Right lobe of liver (tissue), 4 donors: ENCODE results near the gene GJA10.

Experiments used
- POLR2A ChIP-seq: fragments of 450-650 bp; IDR thresholded peaks from one replicate; pipeline ENCODE4 v1.6.1; 2017; ENCODE audit warnings: antibody characterized with exemption, mild to moderate bottlenecking
- TF ChIP-seq, protein P1 (sequence below), 4 donors: fragments of 200-600 bp in 3 of 4; fragments of 450-650 bp in 1 of 4; IDR thresholded peaks; one replicate each; pipeline versions ENCODE4 v1.5.1 to v1.8.0; 2016 to 2022; ENCODE audit warnings: antibody characterized with exemption in 4 of 4, mild to moderate bottlenecking in 2 of 4
- donor health status: DM: no; HTN: no; CAD: no.
- donor health status: DM: no; HTN: no; CAD: no.
- donor health status: DM: no; HTN: yes; CAD: no.

DNA sequence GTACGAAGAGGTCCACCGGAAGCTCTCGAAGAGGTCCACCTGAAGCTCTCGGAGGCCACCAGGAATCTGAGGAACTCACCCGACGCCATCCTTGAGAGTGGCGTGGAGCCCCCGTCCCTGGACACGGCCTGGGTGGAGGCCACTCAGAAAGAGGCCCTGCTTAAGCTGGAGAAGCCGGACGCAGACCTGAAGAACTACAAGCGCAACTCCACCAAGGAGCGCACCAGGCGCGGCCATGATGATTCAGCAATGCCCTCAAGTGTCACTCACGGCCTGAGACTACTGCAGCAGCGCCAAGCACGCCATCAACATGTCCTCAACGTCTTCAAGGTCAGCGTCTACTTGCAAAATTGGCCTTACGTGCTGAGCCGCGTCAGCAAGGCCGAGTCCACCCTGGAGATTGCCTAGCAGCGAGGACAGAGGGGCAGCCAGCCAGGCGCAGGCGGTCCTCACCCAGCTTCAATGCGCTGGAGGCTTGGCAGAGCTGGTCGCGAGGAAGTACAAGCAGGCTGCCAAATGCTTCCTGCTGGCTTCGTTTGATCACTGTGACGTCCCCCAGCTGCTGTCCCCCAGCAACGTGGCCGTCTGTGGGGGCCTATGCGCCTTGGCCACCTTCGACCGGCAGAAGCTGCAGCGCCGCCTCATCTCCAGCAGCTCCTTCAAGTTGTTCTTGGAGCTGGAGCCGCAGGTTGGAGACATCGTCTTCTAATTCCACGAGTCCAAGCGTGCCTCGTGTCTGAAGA is 7.7 kb upstream of the GJA10 start:
- TF ChIP-seq POLR2A: no peak
- TF ChIP-seq, protein P1, sequence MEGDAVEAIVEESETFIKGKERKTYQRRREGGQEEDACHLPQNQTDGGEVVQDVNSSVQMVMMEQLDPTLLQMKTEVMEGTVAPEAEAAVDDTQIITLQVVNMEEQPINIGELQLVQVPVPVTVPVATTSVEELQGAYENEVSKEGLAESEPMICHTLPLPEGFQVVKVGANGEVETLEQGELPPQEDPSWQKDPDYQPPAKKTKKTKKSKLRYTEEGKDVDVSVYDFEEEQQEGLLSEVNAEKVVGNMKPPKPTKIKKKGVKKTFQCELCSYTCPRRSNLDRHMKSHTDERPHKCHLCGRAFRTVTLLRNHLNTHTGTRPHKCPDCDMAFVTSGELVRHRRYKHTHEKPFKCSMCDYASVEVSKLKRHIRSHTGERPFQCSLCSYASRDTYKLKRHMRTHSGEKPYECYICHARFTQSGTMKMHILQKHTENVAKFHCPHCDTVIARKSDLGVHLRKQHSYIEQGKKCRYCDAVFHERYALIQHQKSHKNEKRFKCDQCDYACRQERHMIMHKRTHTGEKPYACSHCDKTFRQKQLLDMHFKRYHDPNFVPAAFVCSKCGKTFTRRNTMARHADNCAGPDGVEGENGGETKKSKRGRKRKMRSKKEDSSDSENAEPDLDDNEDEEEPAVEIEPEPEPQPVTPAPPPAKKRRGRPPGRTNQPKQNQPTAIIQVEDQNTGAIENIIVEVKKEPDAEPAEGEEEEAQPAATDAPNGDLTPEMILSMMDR (IDR thresholded peaks at IDR 0.05): no peak
